ENCODE results near the gene LSR.

LSR gene

GRCh38 chr19:35248310-35249145 lies at the start of gene LSR:
Gene LSR, plus strand, starts transcription at chr19:35249002. Its CDS starts 21 bp downstream, at chr19:35249023.
- no peaks in the 10 kb centered on the region for H3K27me3 Mint-ChIP-seq
- peaks cover 31% of the 10 kb centered on the region for H3K4me1 Mint-ChIP-seq
- peak within 1 kb of the TSS; percentile 94 for H3K27ac Mint-ChIP-seq
- H3K9me3 Mint-ChIP-seq: peaks cover 2% of the 10 kb centered on the region
- ATAC-seq (ENCODE audit: low read depth) (peak; percentile 84), DNase-seq (ENCODE audit: low spot score in 2 of 2) (peak; percentile 74 to 75)
- H3K4me3 Mint-ChIP-seq: peak within 1 kb of the TSS; percentile 94
- peaks cover 5% of the 10 kb centered on the region for H3K36me3 Mint-ChIP-seq

- H3K4me1 Mint-ChIP-seq: peaks cover 13% of the 10 kb centered on the region
- no peaks in the 10 kb centered on the region for H3K36me3 Mint-ChIP-seq
- ATAC-seq (ENCODE audit: low read depth): no peak
- no peaks in the 10 kb centered on the region for H3K9me3 Mint-ChIP-seq
- H3K4me3 Mint-ChIP-seq: no peak overlapping the region
- no peak overlapping the region for H3K27ac Mint-ChIP-seq
- DNase-seq (ENCODE audit: low spot score in 2 of 2): no peak
- H3K27me3 Mint-ChIP-seq: no peaks in the 10 kb centered on the region
These were observed 49.3 kb upstream of the LSR start for GRCh38 chr19:35199481-35199880.

- ATAC-seq (ENCODE audit: low read depth) (no peak), DNase-seq (ENCODE audit: low spot score in 2 of 2) (no peak)
- Mint-ChIP-seq H3K27me3 (no peaks in the 10 kb centered on the region), H3K27ac (no peak overlapping the region), H3K9me3 (no peaks in the 10 kb centered on the region), H3K4me3 (no peak overlapping the region), H3K4me1 (peaks cover 34% of the 10 kb centered on the region), H3K36me3 (peaks cover 1% of the 10 kb centered on the region)
These were observed 45.8 kb upstream of the LSR start for GRCh38 chr19:35202722-35203688.

GRCh38 chr19:35204799-35205732 lies 43.7 kb upstream of the LSR start:
- no peaks in the 10 kb centered on the region for H3K9me3 Mint-ChIP-seq
- peaks cover 37% of the 10 kb centered on the region for H3K4me1 Mint-ChIP-seq
- DNase-seq (ENCODE audit: low spot score in 2 of 2): peak; percentile 59 to 61
- ATAC-seq (ENCODE audit: low read depth): peak; percentile 70
- peak overlapping the region; percentile 97 for H3K27ac Mint-ChIP-seq
- H3K36me3 Mint-ChIP-seq: peaks cover 2% of the 10 kb centered on the region
- H3K27me3 Mint-ChIP-seq: no peaks in the 10 kb centered on the region
- H3K4me3 Mint-ChIP-seq: peak overlapping the region; percentile 63

GRCh38 chr19:35205733-35206323 lies 43.0 kb upstream of the LSR start:
- H3K27me3 Mint-ChIP-seq: no peaks in the 10 kb centered on the region
- no peaks in the 10 kb centered on the region for H3K9me3 Mint-ChIP-seq
- H3K4me1 Mint-ChIP-seq: peaks cover 39% of the 10 kb centered on the region
- peak overlapping the region; percentile 97 for H3K27ac Mint-ChIP-seq
- ATAC-seq (ENCODE audit: low read depth): no peak
- no peak for DNase-seq (ENCODE audit: low spot score in 2 of 2)
- H3K36me3 Mint-ChIP-seq: peaks cover 2% of the 10 kb centered on the region
- H3K4me3 Mint-ChIP-seq: peak overlapping the region; percentile 62

- Mint-ChIP-seq H3K27ac (peak overlapping the region; percentile 97), H3K36me3 (peaks cover 2% of the 10 kb centered on the region), H3K4me3 (peak overlapping the region; percentile 62), H3K9me3 (no peaks in the 10 kb centered on the region), H3K4me1 (peaks cover 39% of the 10 kb centered on the region), H3K27me3 (no peaks in the 10 kb centered on the region)
- ATAC-seq (ENCODE audit: low read depth): peak; percentile 67
- peak in 1 of 2 donors; percentile 63 for DNase-seq (ENCODE audit: low spot score in 2 of 2)
These were observed 42.4 kb upstream of the LSR start for GRCh38 chr19:35206379-35206778.

- Mint-ChIP-seq H3K27ac (peak overlapping the region; percentile 97), H3K4me1 (peaks cover 41% of the 10 kb centered on the region), H3K9me3 (no peaks in the 10 kb centered on the region), H3K4me3 (peak overlapping the region; percentile 62), H3K27me3 (no peaks in the 10 kb centered on the region), H3K36me3 (peaks cover 2% of the 10 kb centered on the region)
- no peak for DNase-seq (ENCODE audit: low spot score in 2 of 2)
- ATAC-seq (ENCODE audit: low read depth): no peak
These were observed 41.9 kb upstream of the LSR start for GRCh38 chr19:35206855-35207254.

- Mint-ChIP-seq H3K4me1 (peaks cover 47% of the 10 kb centered on the region), H3K4me3 (no peak overlapping the region), H3K27ac (peak overlapping the region; percentile 97), H3K9me3 (no peaks in the 10 kb centered on the region), H3K36me3 (peaks cover 2% of the 10 kb centered on the region), H3K27me3 (no peaks in the 10 kb centered on the region)
- DNase-seq (ENCODE audit: low spot score in 2 of 2) (no peak), ATAC-seq (ENCODE audit: low read depth) (no peak)
These were observed 41.4 kb upstream of the LSR start for GRCh38 chr19:35207391-35207871.

GRCh38 chr19:35208121-35208520 lies 40.7 kb upstream of the LSR start:
- no peak for DNase-seq (ENCODE audit: low spot score in 2 of 2)
- H3K4me1 Mint-ChIP-seq: peaks cover 47% of the 10 kb centered on the region

GRCh38 chr19:35209646-35210045 lies 39.2 kb upstream of the LSR start:
- H3K36me3 Mint-ChIP-seq: peaks cover 2% of the 10 kb centered on the region
- ATAC-seq (ENCODE audit: low read depth): no peak
- H3K27me3 Mint-ChIP-seq: no peaks in the 10 kb centered on the region
- no peak overlapping the region for H3K4me3 Mint-ChIP-seq
- H3K4me1 Mint-ChIP-seq: peaks cover 54% of the 10 kb centered on the region
- peak overlapping the region; percentile 97 for H3K27ac Mint-ChIP-seq
- H3K9me3 Mint-ChIP-seq: no peaks in the 10 kb centered on the region
- no peak for DNase-seq (ENCODE audit: low spot score in 2 of 2)

More at GRCh38 chr19:35208121-35208520, 40.7 kb upstream of the LSR start:
- ATAC-seq (ENCODE audit: low read depth): no peak
- H3K27ac Mint-ChIP-seq: peak overlapping the region; percentile 97
- H3K36me3 Mint-ChIP-seq: peaks cover 2% of the 10 kb centered on the region
- H3K27me3 Mint-ChIP-seq: no peaks in the 10 kb centered on the region
- no peak overlapping the region for H3K4me3 Mint-ChIP-seq
- no peaks in the 10 kb centered on the region for H3K9me3 Mint-ChIP-seq

- Mint-ChIP-seq H3K9me3 (no peaks in the 10 kb centered on the region), H3K4me1 (peaks cover 49% of the 10 kb centered on the region), H3K27ac (peak overlapping the region; percentile 97), H3K27me3 (no peaks in the 10 kb centered on the region), H3K4me3 (peak overlapping the region; percentile 45), H3K36me3 (peaks cover 2% of the 10 kb centered on the region)
- peak; percentile 55 to 60 for DNase-seq (ENCODE audit: low spot score in 2 of 2)
- ATAC-seq (ENCODE audit: low read depth): peak; percentile 36
These were observed 37.1 kb upstream of the LSR start for GRCh38 chr19:35211545-35212230.

- no peaks in the 10 kb centered on the region for H3K9me3 Mint-ChIP-seq
- peaks cover 49% of the 10 kb centered on the region for H3K4me1 Mint-ChIP-seq
- DNase-seq (ENCODE audit: low spot score in 2 of 2) (no peak), ATAC-seq (ENCODE audit: low read depth) (no peak)
- H3K4me3 Mint-ChIP-seq: peak overlapping the region; percentile 45
- H3K27me3 Mint-ChIP-seq: no peaks in the 10 kb centered on the region
- H3K36me3 Mint-ChIP-seq: peaks cover 2% of the 10 kb centered on the region
- H3K27ac Mint-ChIP-seq: peak overlapping the region; percentile 97
These were observed 36.6 kb upstream of the LSR start for GRCh38 chr19:35212241-35212640.
